GM12892 (cell line): ENCODE results near the gene INPP5E.

ENCODE experiments used
- POLR2A ChIP-seq: IDR thresholded peaks from 2 replicates; pipeline ENCODE4 v1.6.1; 2011; ENCODE audit warnings: low read depth, low read length, control low read depth
- TAF1 ChIP-seq: IDR thresholded peaks from 2 replicates; pipeline ENCODE4 v1.6.1; 2011; ENCODE audit warnings: low read depth, mild to moderate bottlenecking, control low read depth, low read length, borderline replicate concordance

DNA sequence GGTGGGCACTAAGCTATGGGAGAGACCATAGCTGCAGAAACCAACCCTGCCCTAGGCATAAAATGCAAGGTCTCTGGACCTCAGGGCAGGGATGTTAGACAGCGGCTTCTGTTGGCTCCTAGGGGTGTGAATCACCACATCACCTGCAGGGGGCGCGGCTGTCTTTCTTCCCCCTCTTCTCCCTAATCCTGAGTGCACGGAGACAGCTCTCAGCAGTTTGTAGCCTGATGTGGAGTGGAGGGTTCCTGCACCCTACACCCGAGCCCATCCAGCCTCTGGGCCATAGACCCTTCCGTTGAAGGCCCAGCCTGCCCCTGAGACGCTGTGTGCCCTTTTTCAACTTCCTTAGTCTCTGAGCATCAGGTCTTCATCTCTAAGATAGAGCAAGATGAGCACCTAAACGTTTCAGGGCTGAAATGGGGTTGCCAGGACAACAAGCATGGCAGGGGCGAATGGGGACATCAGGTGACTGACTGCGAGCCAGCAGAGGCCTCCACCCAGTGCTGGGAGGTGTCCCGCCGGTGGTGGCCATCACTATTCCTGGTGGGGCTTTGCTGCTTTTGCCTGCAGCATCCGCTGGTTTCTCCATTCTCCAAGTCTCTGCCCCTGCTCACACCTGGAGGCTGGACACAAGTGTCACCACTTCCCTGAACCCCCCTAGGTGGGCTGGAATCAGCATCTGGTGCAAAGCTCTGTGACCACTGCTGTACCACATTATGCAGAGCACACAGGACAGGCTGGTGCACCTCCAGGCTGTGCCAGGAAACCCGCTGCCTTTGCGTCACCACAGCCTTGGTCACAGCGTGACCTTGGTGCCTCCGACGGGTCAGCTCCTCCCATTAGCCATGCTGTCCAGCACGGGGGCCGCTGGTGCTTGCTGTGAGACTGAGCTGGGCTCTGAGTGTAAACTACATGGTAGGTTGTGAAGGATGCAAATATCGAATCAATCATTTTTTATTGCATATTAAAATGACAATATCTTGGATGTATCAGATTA is 45.7 kb upstream of the INPP5E start:
- no peak for TF ChIP-seq TAF1
- TF ChIP-seq POLR2A, result no peak
